CD4-positive, alpha-beta T cell treated with Interleukin-4 for 4 hours (primary cell): ENCODE data around the gene FAM217A.
"Not testable (repeated sequence)": the region's sequence is repeated elsewhere in the genome, so short reads cannot be mapped to it uniquely, and the experiment has no call there.

ENCODE experiments used
- DNase-seq: peaks from one replicate; pipeline ENCODE4 v3.0.0-alpha.2; 2020

FAM217A gene, protein sequence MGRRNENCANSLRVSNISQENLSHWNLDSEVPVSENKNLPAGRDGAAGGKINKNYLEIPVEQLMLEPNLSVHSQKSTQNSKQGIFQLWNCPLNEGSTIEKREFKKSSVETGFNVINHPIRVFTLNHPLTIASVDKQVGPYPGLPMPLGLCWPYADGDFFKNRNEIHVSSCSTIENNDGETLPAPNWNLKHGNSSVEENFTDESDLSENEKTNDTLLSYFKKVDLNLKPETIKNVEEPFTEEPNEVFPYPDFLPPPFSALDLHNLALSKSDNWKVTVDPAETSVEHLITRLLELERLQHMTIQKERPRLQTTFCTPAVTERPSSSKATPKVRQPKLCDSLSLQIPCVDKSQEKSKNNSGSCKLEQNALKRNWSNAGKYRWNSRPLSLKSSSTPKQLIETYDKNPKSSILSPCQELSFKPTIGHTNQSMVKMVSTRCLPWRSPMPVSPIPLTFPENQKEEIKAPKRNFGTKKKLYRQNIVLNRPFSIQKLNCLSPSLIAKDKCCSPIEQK

GRCh38 chr6:4078691-4079471, at the start of gene FAM217A:
TSS of gene FAM217A (minus strand) at chr6:4079137. CDS start at chr6:4077414, 1,723 bp downstream.
- no peak for DNase-seq

DNA sequence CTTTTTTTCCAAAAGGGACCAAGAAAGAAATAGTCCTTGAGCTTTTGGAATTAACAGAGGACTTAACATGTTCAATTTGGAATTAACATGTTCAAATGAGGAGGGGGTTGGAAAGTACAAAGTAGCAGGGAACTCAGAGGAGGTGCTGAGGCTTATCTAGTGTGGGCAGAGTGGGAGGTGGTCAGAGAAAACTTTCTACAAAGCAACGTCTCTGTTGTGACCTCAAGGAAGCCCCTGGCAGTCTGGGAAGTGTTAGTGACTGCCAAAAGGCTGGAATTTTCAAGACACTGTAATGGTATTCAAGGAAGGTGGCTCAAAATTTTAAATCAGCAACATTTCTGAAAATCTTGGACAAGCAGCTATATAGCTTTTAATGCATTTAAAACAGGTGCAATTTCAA, 49.1 kb upstream of the FAM217A start:
- no peak for DNase-seq

DNA sequence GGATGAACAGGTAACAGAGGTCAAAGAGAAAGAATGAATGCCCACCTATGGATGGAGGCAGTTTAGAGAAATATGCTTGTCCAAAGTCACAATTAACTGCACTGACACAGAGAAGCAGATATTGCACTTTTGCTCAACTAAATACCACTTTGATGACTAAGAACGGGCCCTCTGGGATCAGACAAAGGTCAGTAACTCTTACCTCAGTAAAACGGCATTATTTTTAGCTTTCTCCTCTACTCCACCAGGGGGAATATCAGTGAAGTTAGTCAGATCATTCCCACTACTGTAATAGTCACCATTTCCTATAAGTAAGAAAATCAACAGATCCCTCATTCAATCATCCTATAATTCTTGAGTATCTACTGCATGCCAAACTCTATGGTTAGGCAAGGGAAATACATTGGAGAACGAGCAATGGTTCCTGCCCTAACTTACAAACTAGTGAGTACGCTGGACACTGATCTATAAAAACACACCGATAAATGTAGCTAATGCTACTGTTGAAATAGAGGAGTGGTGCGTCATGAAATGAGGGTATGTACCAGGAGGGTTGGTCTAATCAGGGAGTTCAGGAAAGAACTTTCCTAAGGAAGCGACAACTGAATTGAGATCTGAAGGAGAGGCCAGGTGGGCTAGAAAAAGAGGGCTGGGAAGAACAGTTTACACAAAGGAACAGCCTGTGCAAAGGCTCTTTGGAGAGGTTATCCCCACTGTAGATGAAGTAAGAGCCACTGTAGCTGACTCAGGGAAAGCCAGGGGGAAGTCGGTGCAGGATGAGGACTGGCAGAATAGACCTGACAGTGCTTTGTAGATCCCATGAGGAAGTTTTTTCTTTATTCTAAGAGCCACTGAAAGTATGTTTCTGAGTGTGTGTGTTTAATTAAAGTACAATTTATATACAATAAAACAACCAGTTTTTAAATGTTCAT, 47.3 kb upstream of the FAM217A start:
- no peak for DNase-seq

DNA sequence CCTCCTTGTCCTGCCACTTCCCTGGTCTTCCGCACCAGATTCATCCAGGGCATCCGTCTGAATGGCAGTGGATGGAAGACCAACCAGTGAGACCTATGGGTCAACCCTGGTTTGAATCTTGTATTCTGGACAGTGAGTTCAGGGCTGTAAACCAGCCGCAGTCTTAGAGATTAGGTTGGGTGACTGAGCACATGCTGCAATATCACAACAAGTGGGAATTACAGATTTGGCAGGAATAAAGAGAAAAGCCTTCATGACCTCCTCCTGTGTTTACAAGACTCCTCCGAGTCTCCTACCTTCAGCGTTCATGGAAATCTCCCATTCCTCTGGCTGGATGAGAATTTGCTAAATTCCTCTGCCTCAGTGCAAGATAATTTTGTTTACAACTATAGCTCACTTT, 46.6 kb upstream of the FAM217A start:
- no peak for DNase-seq

- DNase-seq, result no peak
Observed at GRCh38 chr6:4124351-4124750, 45.4 kb upstream of the FAM217A start.

GRCh38 chr6:4115741-4116140, 36.8 kb upstream of the FAM217A start:
- no peak for DNase-seq

DNA sequence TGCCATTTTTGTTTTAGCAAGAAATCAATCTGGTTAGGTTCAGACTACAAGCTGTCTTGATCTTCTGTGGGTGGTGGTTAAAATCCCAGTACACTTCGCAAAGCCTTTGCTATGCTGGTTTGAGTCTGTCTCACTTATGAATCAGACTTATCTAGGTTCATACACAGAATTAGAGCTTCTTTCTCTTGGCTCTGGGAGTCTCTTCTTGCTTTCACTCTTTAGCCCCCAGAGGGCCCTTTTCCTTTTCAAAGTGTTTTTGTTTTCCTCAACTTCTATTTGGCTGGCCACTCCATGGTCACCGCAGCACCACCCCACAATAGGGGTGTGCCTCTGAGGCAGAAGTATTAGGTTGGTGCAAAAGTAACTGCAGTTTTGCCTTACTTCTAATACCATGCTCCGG, 35.2 kb upstream of the FAM217A start:
- no peak for DNase-seq

DNA sequence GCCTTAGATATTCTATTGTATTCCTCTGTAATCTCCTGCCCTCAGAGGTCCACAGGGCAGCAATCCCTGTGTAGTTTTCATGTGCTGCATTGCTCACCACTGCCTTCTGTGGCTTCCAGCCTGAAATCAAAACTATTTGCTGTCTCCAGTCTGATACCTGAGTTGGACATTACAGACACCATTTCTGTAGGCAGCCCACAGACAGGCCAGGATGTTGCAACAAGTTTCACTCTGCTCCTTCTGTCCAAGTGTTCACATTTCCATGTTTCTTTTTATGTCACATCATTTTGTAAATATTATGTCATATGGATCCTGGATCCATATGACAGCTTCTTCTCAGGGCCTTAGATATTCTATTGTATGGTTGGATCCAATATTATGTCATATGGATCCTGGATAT, 34.7 kb upstream of the FAM217A start:
- DNase-seq, result no peak

DNA sequence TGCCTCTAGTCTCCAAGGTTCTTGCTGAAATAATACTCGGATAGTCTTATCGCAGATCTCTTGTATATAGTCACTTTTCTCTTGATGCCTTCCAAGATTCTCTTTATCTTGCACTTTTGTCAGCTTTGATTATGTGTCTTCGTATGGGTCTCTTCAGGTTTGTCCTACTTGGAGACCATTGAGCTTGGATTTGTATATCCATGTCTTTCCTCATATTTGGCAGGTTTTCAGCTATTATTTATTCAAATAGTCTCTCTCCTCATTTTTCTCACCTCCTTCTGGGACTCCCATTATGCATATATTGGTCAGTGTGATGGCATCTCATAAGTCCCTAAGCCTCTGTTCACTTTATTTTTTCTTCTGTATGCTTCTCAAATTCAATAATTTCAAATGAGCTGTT, 33.4 kb upstream of the FAM217A start:
- no peak for DNase-seq

DNA sequence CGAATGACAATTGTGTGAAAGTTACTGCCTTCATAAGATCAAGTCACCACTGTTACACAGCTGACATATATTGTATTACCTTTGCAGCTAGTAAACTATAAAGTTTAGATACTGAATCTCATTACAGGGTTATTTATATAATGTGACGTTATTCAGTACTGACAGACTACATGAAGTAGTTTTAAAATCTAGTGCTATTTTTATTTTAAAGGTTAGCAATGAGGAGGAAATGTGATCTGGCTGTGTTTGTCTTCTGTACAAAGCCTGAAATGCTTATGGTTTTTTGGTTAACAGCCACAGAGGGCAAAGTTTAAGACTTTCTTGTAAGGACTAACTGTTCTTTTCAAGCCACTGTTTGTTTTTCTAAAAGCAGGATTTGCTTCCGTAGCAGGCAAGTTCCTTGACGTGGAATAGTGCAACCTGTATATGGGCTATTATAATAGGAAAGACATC, 30.5 kb upstream of the FAM217A start:
- DNase-seq, result not testable (repeated sequence)

GRCh38 chr6:4108561-4109093, 29.7 kb upstream of the FAM217A start:
- no peak for DNase-seq

DNA sequence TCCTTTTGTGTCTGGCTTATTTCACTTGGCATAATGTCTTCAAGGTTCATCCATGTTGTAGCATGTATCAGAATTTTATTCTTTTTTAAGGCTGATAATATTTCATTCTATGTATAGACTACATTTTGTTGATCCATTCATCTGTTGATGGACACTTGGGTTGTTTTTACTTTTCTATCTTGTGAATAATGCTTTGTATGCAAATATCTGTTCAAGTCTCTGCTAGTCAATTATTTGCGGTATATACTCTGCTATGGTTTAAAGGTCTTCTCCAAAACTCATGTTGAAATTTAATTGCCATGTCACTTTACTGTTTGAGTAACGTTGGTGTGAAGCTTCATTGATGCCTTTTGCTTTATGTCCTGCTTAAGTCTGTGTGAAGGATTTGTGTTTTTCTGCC, 28.9 kb upstream of the FAM217A start:
- DNase-seq, result no peak

DNA sequence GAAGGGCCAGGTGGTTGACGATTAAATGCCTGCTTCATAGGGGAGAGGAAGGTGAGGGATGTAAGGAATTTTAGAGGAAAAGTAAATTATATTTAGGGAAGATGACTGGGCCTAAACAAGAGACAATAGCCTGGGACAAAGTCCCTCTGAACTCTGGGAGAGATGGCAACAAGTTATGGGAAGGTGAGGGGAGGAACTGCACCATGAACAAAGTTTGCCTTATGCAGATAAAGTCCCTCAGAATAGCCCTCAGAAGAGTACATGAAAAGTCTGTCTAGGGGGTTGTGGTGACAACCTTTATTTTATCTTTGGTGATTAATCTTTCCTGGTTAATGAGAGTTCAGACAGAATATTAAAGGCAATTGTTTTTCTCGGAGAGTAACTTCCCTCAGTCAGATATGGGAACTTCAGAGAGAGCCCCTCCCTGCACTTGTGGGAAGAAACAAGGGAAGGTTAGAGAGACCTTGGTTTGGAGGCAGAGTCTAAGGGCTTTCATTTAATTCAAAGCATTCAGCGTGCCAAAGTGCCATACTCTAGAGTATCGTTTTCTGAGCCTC, 27.1 kb upstream of the FAM217A start:
- DNase-seq, result no peak

GRCh38 chr6:4103929-4104328, 25.0 kb upstream of the FAM217A start:
- DNase-seq, result no peak

DNA sequence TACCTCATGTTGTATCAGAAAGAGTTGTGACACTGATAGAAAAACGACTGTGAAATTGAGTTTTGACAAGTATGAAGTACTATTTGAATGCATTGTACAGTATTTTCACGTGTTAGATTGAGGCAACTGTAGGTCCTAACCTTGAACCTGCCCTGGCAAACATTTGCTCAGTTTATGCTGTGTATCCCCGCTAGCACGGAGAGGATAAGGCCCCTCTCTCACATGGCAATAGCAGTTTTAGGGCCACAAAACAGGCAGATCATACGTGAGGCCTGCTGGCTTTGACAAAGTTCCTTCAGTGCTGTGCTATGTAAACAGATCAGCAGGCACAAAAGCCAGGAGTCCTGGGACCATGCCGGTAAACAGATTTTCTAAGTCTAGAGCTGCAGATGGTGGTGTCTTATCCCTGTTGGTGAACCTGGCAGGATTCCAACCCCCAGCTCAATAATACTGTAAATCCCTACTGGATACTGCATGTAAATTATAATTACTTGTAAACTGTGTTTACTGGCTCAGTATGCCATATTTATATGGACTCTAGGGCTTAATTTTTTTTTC, 23.8 kb upstream of the FAM217A start:
- no peak for DNase-seq

DNA sequence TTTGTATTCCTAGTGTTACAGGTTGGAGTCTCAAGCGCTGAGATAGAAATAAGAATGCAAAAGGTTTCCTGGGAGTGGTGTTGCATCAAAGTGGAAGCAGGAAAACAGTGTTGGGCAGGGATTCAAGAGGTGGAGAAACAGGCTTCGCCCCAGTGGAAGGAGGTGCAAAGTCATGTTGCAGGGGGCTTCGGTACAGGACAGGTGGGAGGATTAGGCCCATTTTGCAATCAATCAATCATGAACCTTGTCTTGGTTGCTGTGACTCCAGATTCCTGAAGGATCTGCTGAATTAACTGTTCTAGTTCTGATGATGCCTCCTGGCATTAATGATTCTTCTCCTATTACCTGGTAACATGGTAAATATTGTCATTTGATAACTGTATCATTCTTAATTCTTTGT, 22.4 kb upstream of the FAM217A start:
- no peak for DNase-seq

DNA sequence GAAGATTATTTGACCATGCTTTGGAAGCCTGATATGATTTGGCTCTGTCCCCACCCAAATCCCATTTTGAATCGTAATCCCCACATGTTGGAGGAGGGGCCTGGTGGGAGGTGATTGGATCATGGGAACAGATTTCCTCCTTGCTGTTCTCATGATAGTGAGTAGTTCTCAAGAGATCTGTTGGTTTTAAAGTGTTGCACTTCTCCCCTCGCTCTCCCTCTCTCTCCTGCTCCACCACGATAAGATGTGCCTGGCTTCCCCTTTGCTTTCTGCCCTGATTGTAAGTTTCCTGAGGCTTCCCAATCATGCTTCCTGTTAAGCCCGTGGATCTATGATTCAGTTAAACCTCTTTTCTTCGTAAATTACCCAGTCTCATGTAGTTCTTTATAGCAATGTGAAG, 21.7 kb upstream of the FAM217A start:
- no peak for DNase-seq

DNA sequence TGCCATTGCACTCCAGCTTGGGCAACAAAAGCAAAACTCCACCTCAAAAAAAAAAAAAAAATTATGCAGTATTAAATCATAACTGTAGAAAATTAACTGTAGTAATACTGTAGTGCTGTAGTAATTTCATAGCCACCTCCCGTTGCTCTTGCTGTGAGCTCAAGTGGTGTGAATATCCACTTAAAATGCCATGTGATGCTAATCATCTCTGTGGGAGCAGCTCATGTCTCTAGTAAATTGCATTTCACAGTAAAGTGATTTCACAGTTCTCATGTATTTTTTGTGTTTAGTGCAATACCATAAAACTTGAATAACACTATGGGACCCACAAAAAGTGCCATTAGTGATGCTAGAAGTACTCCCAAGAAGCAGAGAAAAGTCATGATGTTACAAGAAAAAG, 14.4 kb upstream of the FAM217A start:
- no peak for DNase-seq

- no peak for DNase-seq
Observed at GRCh38 chr6:4091941-4092340, 13.0 kb upstream of the FAM217A start.

- not testable (repeated sequence) for DNase-seq
Observed at GRCh38 chr6:4090043-4090442, 11.1 kb upstream of the FAM217A start.

DNA sequence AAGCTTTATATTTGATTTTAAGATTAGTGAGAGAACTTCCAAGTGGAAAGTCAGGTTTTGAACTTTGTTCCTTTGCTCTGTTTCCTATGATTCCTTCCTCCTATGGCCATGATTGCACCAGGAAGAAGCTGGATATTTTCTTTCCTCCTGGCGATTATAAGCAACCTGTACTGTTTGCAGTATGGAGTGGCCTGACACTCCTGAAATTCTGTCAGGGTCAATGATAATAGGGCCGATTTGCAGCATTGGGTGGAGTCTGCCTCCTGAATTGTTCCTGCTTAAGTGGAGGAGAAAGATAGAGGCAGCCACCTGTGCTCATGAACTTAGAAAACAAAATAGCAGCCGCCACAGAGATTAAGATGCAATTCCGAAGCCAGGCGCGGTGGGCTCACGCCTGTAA, 9.8 kb upstream of the FAM217A start:
- no peak for DNase-seq

DNA sequence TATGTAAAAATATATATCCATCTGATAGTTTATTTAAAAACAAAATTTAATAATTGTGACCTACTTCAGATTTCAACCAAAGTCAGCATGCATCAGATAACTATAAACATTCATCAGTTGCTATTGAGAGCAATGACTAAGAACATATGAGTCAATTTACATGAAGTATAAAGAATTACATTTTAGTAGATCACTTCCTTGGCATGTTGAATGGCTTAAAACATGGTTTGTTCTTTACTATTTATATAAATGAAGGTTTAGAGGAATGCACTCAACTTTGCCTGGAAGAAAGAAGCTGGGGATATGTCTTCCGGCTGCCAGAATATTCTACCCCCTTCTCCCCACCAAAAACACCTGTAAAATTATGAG, 6.4 kb upstream of the FAM217A start:
- no peak for DNase-seq
